GM12878 (cell line): ENCODE results near the gene GPALPP1. TPM values are rescaled to one million over a fixed set of nuclear protein-coding genes. Genes with fewer than 3 reads are reported as not detected.

Experiments
- ATAC-seq: fragments of 200-7000 bp; cut with Tn5 transposase; 3 replicates; pipeline ENCODE4 v1.9.1; 2020; ENCODE audit warnings: mild to moderate bottlenecking, moderate library complexity
- BruUV-seq: library from RNA; stranded (reverse); fragments of 400-500 nt; replicated peaks from 2 replicates; lab custom pipeline; 2021; lab: Mats Ljungman, UMichigan
- CTCF ChIA-PET: fragments of 300-600 bp; sonication (Branson Sonifier 250); formaldehyde crosslinking; extraction: SDS; loops from one replicate; lab custom pipeline; 2021; ENCODE audit warnings: inconsistent platforms; lab: Yijun Ruan, JAX
- POLR2A ChIA-PET: fragments of 350-600 bp; formaldehyde crosslinking; extraction: SDS; loops from one replicate; lab custom pipeline; 2021; ENCODE audit warnings: inconsistent platforms; lab: Charles Lee
- RAD21 ChIA-PET: fragments of 300-600 bp; sonication (Branson Sonifier 250); formaldehyde crosslinking; loops from one replicate; lab custom pipeline; 2023; ENCODE audit warnings: antibody characterized with exemption; ENCODE audit not compliant: unreplicated experiment; lab: Charles Lee
- SMC1A ChIA-PET: fragments of 300-600 bp; sonication (Branson Sonifier 250); formaldehyde crosslinking; loops from one replicate; lab custom pipeline; 2023; ENCODE audit not compliant: unreplicated experiment, uncharacterized antibody; lab: Charles Lee
- DNase-seq: peaks from one replicate; pipeline ENCODE4 v3.0.0-alpha.2; 2011; ENCODE audit warnings: low read depth, low spot score
- FAIRE-seq: peaks from 3 replicates; lab custom pipeline; 2011; peaks lifted over from hg19 to GRCh38; lab: Jason Lieb, UNC
- H2AFZ ChIP-seq: 2 replicates; pipeline ENCODE4 v1.6.0; 2011; ENCODE audit warnings: low read depth, low read length, control low read depth; ENCODE audit not compliant: control insufficient read depth
- H3K27ac ChIP-seq: 2 replicates; pipeline ENCODE4 v1.5.1; 2011; ENCODE audit warnings: control low read depth; ENCODE audit not compliant: control insufficient read depth, insufficient read depth
- H3K27me3 ChIP-seq, 2 experiments: replicated peaks in 1 of 2; 2 replicates each; pipeline versions ENCODE4 v1.6.0 to v1.6.1; 2011; ENCODE audit warnings: low read length in 1 of 2; ENCODE audit not compliant: control insufficient read depth in 2 of 2, insufficient read depth in 2 of 2
- H3K36me3 ChIP-seq, 2 experiments: 2 replicates each; pipeline ENCODE4 v1.5.1; 2011; ENCODE audit warnings: low read length in 1 of 2; ENCODE audit not compliant: control insufficient read depth in 2 of 2, insufficient read depth in 2 of 2
- H3K4me1 ChIP-seq: 2 replicates; pipeline ENCODE4 v1.6.1; 2011; ENCODE audit warnings: mild to moderate bottlenecking, low read length, moderate library complexity, mixed read lengths; ENCODE audit not compliant: control insufficient read depth, insufficient read depth
- H3K4me2 ChIP-seq: 2 replicates; pipeline ENCODE4 v1.6.0; 2011; ENCODE audit warnings: control low read depth; ENCODE audit not compliant: control insufficient read depth, insufficient read depth
- H3K4me3 ChIP-seq: fragments of 200-600 bp; sonication (generic); 2 replicates; pipeline ENCODE4 v1.5.1; 2016
- H3K79me2 ChIP-seq: 2 replicates; pipeline ENCODE4 v1.6.0; 2011; ENCODE audit warnings: low read length; ENCODE audit not compliant: control insufficient read depth, insufficient read depth
- H3K9ac ChIP-seq: 2 replicates; pipeline ENCODE4 v1.8.0; 2011; ENCODE audit warnings: low read length, control low read depth, mixed read lengths; ENCODE audit not compliant: control insufficient read depth, insufficient read depth
- H3K9me3 ChIP-seq: replicated peaks from 3 replicates; pipeline ENCODE4 v1.5.1; 2011; ENCODE audit warnings: mild to moderate bottlenecking, low read length; ENCODE audit not compliant: control insufficient read depth, insufficient read depth
- H4K20me1 ChIP-seq: 2 replicates; pipeline ENCODE4 v1.6.0; 2011; ENCODE audit not compliant: control insufficient read depth, insufficient read depth
- BACH1 ChIP-seq: fragments of 450-650 bp; IDR thresholded peaks from 2 replicates; pipeline ENCODE4 v1.6.1; 2017; ENCODE audit warnings: mild to moderate bottlenecking, borderline replicate concordance
- BHLHE40 ChIP-seq, 2 experiments: fragments of 450-650 bp in 1 of 2; IDR thresholded peaks; 2 replicates each; pipeline ENCODE4 v1.6.1; 2011 to 2017; ENCODE audit warnings: low read depth in 2 of 2, borderline replicate concordance in 1 of 2, improper control_type of control experiment in 1 of 2, low read length in 1 of 2, mild to moderate bottlenecking in 1 of 2
- CHD2 ChIP-seq: IDR thresholded peaks from 2 replicates; pipeline ENCODE4 v1.6.1; 2011; ENCODE audit warnings: low read depth, low read length, improper control_type of control experiment, borderline replicate concordance
- CUX1 ChIP-seq: IDR thresholded peaks from 2 replicates; pipeline ENCODE4 v1.6.1; 2012; ENCODE audit warnings: improper control_type of control experiment, low read depth, low read length; ENCODE audit not compliant: insufficient replicate concordance
- ESRRA ChIP-seq: IDR thresholded peaks from 2 replicates; pipeline ENCODE4 v1.6.1; 2012; ENCODE audit warnings: mild to moderate bottlenecking, low read length, improper control_type of control experiment
- IKZF1 ChIP-seq: fragments of 450-650 bp; conservative IDR thresholded peaks from 2 replicates; pipeline ENCODE4 v1.6.1; 2017; ENCODE audit warnings: antibody characterized with exemption, mild to moderate bottlenecking
- JUNB ChIP-seq: IDR thresholded peaks from 2 replicates; pipeline ENCODE4 v1.6.1; 2016; ENCODE audit warnings: antibody characterized with exemption, mild to moderate bottlenecking
- NFIC ChIP-seq: IDR thresholded peaks from 2 replicates; pipeline ENCODE4 v1.6.1; 2012; ENCODE audit warnings: low read depth, mild to moderate bottlenecking, inconsistent platforms, low read length, moderate library complexity
- REST ChIP-seq: IDR thresholded peaks from 2 replicates; pipeline ENCODE4 v1.6.1; 2012; ENCODE audit warnings: mild to moderate bottlenecking, low read depth, low read length
- SMARCA5 ChIP-seq: fragments of 450-650 bp; IDR thresholded peaks from 2 replicates; pipeline ENCODE4 v1.6.1; 2017; ENCODE audit warnings: mild to moderate bottlenecking
- SMC3 ChIP-seq: IDR thresholded peaks from 2 replicates; pipeline ENCODE4 v1.6.1; 2011; ENCODE audit warnings: low read length, improper control_type of control experiment, borderline replicate concordance
- WGBS: methylation state at CpG from one replicate; pipeline ENCODE4 v1.1.6; 2016; ENCODE audit warnings: low lambda C conversion rate; ENCODE audit not compliant: insufficient replicate concordance, insufficient coverage; ENCODE audit errors: missing lambda C conversion rate; 5-methylcytosine and 5-hydroxymethylcytosine counted together
- in situ Hi-C: fragments of 300-500 bp; cut with MboI; formaldehyde crosslinking; loops from 9 replicates; pipeline ENCODE4 v1.14.3; 2018; ENCODE audit warnings: mixed read lengths
- intact Hi-C: fragments of 100-400 bp; cut with micrococcal nuclease; formaldehyde crosslinking; loops from one replicate; pipeline ENCODE4 v1.14.2; 2022; ENCODE audit not compliant: unreplicated experiment
- polyA plus RNA-seq, 11 experiments: library from polyadenylated mRNA; depleted of rRNA in 4 of 11; unstranded in 6 of 11; stranded (reverse) in 5 of 11; fragments of >200 nt; fragmentation: Nextera tagmentation in 4 of 11; fragmentation: Illumina TruSeq in 1 of 11; extraction: Ambion mirVana in 4 of 11; extraction: Trizol in 1 of 11; gene quantifications; 1 replicate in 1 of 11; 2 replicates in 10 of 11; pipeline versions ENCODE4 v1.2.1 to v1.2.3, GENCODE V29; 2011 to 2016; ENCODE audit warnings: inconsistent platforms in 2 of 11, missing spikeins in 2 of 11, low read depth in 1 of 11
- total RNA-seq, 4 experiments: library from RNA; depleted of rRNA in 3 of 4; stranded (reverse); fragments of >200 nt in 3 of 4; fragmentation: Illumina TruSeq in 1 of 4; extraction: Trizol in 1 of 4; gene quantifications; 2 replicates each; pipeline versions ENCODE4 v1.2.1 to v1.2.3, GENCODE V29; 2013 to 2021
- TF ChIP-seq, protein P1 (sequence below): fragments of 450-650 bp; conservative IDR thresholded peaks from 2 replicates; pipeline ENCODE4 v1.6.1; 2017; ENCODE audit warnings: mild to moderate bottlenecking, moderate library complexity
- TF ChIP-seq, protein P2 (sequence below): IDR thresholded peaks from 2 replicates; pipeline ENCODE4 v1.6.1; 2011; ENCODE audit warnings: low read depth, mild to moderate bottlenecking, low read length, moderate library complexity, borderline replicate concordance; ENCODE audit errors: extremely low read depth

GPALPP1 gene
- total and polyA plus RNA-seq, 10 of the 15 experiments (the other 5 are each of a cell fraction or from before 2014, with no cell fraction given), result 14.2 to 32.4 (median 27.9) TPM

DNA sequence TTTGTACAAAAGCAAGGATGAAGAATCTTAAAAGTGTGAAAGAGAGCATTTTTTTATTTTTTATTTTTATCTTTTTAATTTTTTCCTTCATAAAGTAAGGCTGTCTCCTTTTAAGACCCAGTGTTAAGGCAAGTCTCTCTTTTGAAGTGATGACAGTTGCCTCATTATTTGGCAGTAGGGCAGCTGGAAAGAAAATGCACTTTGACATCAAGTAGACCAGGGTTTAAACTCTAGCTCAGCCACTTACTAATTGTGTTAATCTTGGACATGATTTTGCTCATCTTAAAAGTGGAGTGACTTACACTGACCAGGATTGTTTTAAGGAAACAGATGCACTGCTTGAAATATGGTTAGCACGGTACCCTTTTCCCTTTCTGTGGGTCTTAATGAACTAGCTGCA lies 18.5 kb downstream of the GPALPP1 start:
- WGBS, result 88% methylated on average over 1 of the region's 1 CpG
- TF ChIP-seq REST (no peak), NFIC (no peak), BACH1 (no peak), BHLHE40 (IDR thresholded peaks at IDR 0.05; ENCODE audit: borderline replicate concordance in 1 of 2, low read depth in 2 of 2, low read length in 1 of 2) (no peak), IKZF1 (no peak), SMARCA5 (no peak), CUX1 (no peak), CHD2 (no peak), JUNB (no peak), ESRRA (no peak), SMC3 (no peak)
- TF ChIP-seq, protein P1, sequence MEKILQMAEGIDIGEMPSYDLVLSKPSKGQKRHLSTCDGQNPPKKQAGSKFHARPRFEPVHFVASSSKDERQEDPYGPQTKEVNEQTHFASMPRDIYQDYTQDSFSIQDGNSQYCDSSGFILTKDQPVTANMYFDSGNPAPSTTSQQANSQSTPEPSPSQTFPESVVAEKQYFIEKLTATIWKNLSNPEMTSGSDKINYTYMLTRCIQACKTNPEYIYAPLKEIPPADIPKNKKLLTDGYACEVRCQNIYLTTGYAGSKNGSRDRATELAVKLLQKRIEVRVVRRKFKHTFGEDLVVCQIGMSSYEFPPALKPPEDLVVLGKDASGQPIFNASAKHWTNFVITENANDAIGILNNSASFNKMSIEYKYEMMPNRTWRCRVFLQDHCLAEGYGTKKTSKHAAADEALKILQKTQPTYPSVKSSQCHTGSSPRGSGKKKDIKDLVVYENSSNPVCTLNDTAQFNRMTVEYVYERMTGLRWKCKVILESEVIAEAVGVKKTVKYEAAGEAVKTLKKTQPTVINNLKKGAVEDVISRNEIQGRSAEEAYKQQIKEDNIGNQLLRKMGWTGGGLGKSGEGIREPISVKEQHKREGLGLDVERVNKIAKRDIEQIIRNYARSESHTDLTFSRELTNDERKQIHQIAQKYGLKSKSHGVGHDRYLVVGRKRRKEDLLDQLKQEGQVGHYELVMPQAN, result no peak
- TF ChIP-seq, protein P2, sequence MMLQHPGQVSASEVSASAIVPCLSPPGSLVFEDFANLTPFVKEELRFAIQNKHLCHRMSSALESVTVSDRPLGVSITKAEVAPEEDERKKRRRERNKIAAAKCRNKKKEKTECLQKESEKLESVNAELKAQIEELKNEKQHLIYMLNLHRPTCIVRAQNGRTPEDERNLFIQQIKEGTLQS, result no peak

More for the DNA sequence above, 18.5 kb downstream of the GPALPP1 start:
- H3K36me3 ChIP-seq, result peaks cover 0 to 12% of the 10 kb centered on the region in 2 experiments; a peak in 1 of 4 replicates
- H3K9ac ChIP-seq, result no peak overlapping the region
- RAD21 ChIA-PET, result interaction anchor here (0.9 kb wide), 1 partner anchor 39 kb away, joined by 3 read pairs; no protein-coding TSS in a partner anchor
- no peak overlapping the region for H3K27ac ChIP-seq
- DNase-seq (no peak), ATAC-seq (no peak), FAIRE-seq (no peak)
- no peaks in the 10 kb centered on the region for H3K27me3 ChIP-seq
- H3K9me3 ChIP-seq, result no peaks in the 10 kb centered on the region
- SMC1A ChIA-PET, result interaction anchor here (1.7 kb wide), 1 partner anchor 9 kb away, joined by 5 read pairs; no protein-coding TSS in a partner anchor
- POLR2A ChIA-PET, result no interaction called here
- no peaks in the 10 kb centered on the region for H3K4me1 ChIP-seq
- intact Hi-C loops, result no loop called here
- H3K4me3 ChIP-seq, result no peak overlapping the region
- no peak overlapping the region for H2AFZ ChIP-seq
- in situ Hi-C loops, result no loop called here
- no TSS peak for BruUV-seq
- CTCF ChIA-PET, result interaction anchor here (1.0 to 1.1 kb wide), 2 partner anchors 9 to 274 kb away, joined by 3 read pairs; no protein-coding TSS in a partner anchor
- H3K4me2 ChIP-seq, result no peak overlapping the region
- no peaks in the 10 kb centered on the region for H3K79me2 ChIP-seq
- H4K20me1 ChIP-seq, result no peaks in the 10 kb centered on the region
